Calu3 (cell line): ENCODE data around the gene ATP13A1. TPM values are rescaled to one million over a fixed set of nuclear protein-coding genes. Genes with fewer than 3 reads are reported as not detected.
"Not testable (repeated sequence)": the region's sequence is repeated elsewhere in the genome, so short reads cannot be mapped to it uniquely, and the experiment has no call there.

Source experiments
- BruUV-seq: library from RNA; stranded (reverse); fragments of 400-500 nt; replicated peaks from 2 replicates; lab custom pipeline; 2021; lab: Mats Ljungman, UMichigan
- CTCF ChIA-PET: fragments of 300-600 bp; sonication (Branson Sonifier 250); formaldehyde crosslinking; loops from one replicate; lab custom pipeline; 2022; ENCODE audit warnings: antibody characterized with exemption; lab: Charles Lee
- DNase-seq: peaks from one replicate; pipeline ENCODE4 v3.0.0; 2022
- H3K27ac Mint-ChIP-seq: one replicate; pipeline ENCODE4 v1.8.0; 2022; ENCODE audit warnings: mixed read lengths; ENCODE audit not compliant: unreplicated experiment
- H3K27me3 Mint-ChIP-seq: one replicate; pipeline ENCODE4 v1.8.0; 2022; ENCODE audit warnings: mixed read lengths; ENCODE audit not compliant: unreplicated experiment
- H3K36me3 Mint-ChIP-seq: one replicate; pipeline ENCODE4 v1.8.0; 2022; ENCODE audit warnings: mild to moderate bottlenecking, moderate library complexity, mixed read lengths; ENCODE audit not compliant: insufficient read depth, unreplicated experiment
- H3K4me1 Mint-ChIP-seq: one replicate; pipeline ENCODE4 v1.8.0; 2022; ENCODE audit warnings: mild to moderate bottlenecking, low read depth, mixed read lengths; ENCODE audit not compliant: unreplicated experiment
- H3K4me3 Mint-ChIP-seq: one replicate; pipeline ENCODE4 v1.8.0; 2022; ENCODE audit warnings: mild to moderate bottlenecking, low read depth, moderate library complexity, mixed read lengths; ENCODE audit not compliant: unreplicated experiment
- H3K9me3 Mint-ChIP-seq: one replicate; pipeline ENCODE4 v1.8.0; 2022; ENCODE audit warnings: low read depth, mixed read lengths; ENCODE audit not compliant: unreplicated experiment
- CTCF ChIP-seq: fragments of 200-600 bp; IDR thresholded peaks from one replicate; pipeline ENCODE4 v1.8.0; 2022; ENCODE audit warnings: antibody characterized with exemption; ENCODE audit not compliant: unreplicated experiment
- intact Hi-C: fragments of 100-400 bp; cut with micrococcal nuclease; formaldehyde crosslinking; loops from one replicate; pipeline ENCODE4 v1.10.0; 2022; ENCODE audit not compliant: unreplicated experiment
- total RNA-seq: library from RNA; stranded (reverse); gene quantifications from 2 replicates; pipeline ENCODE4 v1.2.3, GENCODE V29; 2022

Gene ATP13A1
- total RNA-seq, 1 experiment from 2014 or later: 65.4 TPM

GRCh38 chr19:19710506-19710905, 47.0 kb upstream of the ATP13A1 start:
- H3K27ac Mint-ChIP-seq: no peak overlapping the region
- H3K9me3 Mint-ChIP-seq: peaks cover 7% of the 10 kb centered on the region
- BruUV-seq: no TSS peak
- CTCF ChIA-PET: no interaction called here
- intact Hi-C loops: no loop called here
- no peak for DNase-seq
- no peak for TF ChIP-seq CTCF
- no peak overlapping the region for H3K4me3 Mint-ChIP-seq
- peaks cover 6% of the 10 kb centered on the region for H3K36me3 Mint-ChIP-seq
- no peaks in the 10 kb centered on the region for H3K27me3 Mint-ChIP-seq
- no peaks in the 10 kb centered on the region for H3K4me1 Mint-ChIP-seq

- H3K36me3 Mint-ChIP-seq: peaks cover 6% of the 10 kb centered on the region
- H3K4me3 Mint-ChIP-seq: no peak overlapping the region
- H3K27me3 Mint-ChIP-seq: no peaks in the 10 kb centered on the region
- intact Hi-C loops: no loop called here
- H3K4me1 Mint-ChIP-seq: no peaks in the 10 kb centered on the region
- H3K27ac Mint-ChIP-seq: no peak overlapping the region
- no peak for DNase-seq
- peaks cover 6% of the 10 kb centered on the region for H3K9me3 Mint-ChIP-seq
- TF ChIP-seq CTCF: no peak
- CTCF ChIA-PET: no interaction called here
- BruUV-seq: no TSS peak
Observed at GRCh38 chr19:19704836-19705235, 41.4 kb upstream of the ATP13A1 start.

- H3K36me3 Mint-ChIP-seq, DNase-seq, H3K4me3 Mint-ChIP-seq, H3K27me3 Mint-ChIP-seq, H3K9me3 Mint-ChIP-seq, CTCF ChIA-PET, H3K27ac Mint-ChIP-seq, BruUV-seq, H3K4me1 Mint-ChIP-seq, intact Hi-C loops: not testable (repeated sequence)
Observed at GRCh38 chr19:19700493-19700892, 37.0 kb upstream of the ATP13A1 start.

GRCh38 chr19:19697589-19697988, 34.1 kb upstream of the ATP13A1 start:
- H3K9me3 Mint-ChIP-seq: peaks cover 2% of the 10 kb centered on the region
- intact Hi-C loops: no loop called here
- BruUV-seq: no TSS peak
- DNase-seq: no peak
- CTCF ChIA-PET: no interaction called here
- H3K4me3 Mint-ChIP-seq: no peak overlapping the region
- TF ChIP-seq CTCF: no peak
- no peaks in the 10 kb centered on the region for H3K36me3 Mint-ChIP-seq
- H3K4me1 Mint-ChIP-seq: no peaks in the 10 kb centered on the region
- no peaks in the 10 kb centered on the region for H3K27me3 Mint-ChIP-seq
- no peak overlapping the region for H3K27ac Mint-ChIP-seq

DNA sequence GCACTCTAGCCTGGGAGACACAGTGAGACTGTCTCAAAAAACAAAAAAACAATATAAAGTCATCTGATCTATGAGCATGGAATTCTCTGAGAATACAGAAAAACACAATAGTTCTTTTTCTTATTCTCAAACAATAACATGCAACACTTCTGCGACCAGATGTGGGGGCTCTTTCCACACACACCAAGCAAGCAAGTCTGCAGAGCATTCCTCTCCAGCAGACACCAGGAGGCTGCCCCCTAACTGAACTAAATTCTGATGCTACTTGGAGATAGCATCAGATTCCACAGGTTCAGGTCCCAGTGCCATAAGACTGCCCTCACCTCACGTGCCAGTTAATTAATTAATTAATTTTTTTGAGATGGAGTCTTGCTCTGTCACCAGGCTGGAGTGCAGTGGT, 32.9 kb upstream of the ATP13A1 start:
- Mint-ChIP-seq H3K27ac (no peak overlapping the region), H3K27me3 (no peaks in the 10 kb centered on the region), H3K36me3 (no peaks in the 10 kb centered on the region), H3K9me3 (peaks cover 2% of the 10 kb centered on the region), H3K4me1 (no peaks in the 10 kb centered on the region), H3K4me3 (no peak overlapping the region)
- no peak for TF ChIP-seq CTCF
- CTCF ChIA-PET: no interaction called here
- intact Hi-C loops: no loop called here
- DNase-seq: no peak
- BruUV-seq: no TSS peak
